Upper lobe of right lung (tissue), 1 donor: ENCODE data around the gene LTB. TPM values are rescaled to one million over a fixed set of nuclear protein-coding genes. Genes with fewer than 3 reads are reported as not detected.

ENCODE experiments used
- ATAC-seq: fragments of 200-7000 bp; cut with Tn5 transposase; one replicate; pipeline ENCODE4 v1.9.1; 2020; ENCODE audit warnings: mild to moderate bottlenecking, moderate library complexity
- DNase-seq: peaks from one replicate; pipeline ENCODE4 v3.0.0-alpha.2; 2020
- H3K27ac ChIP-seq: fragments of 200-600 bp; one replicate; pipeline ENCODE4 v1.8.0; 2022
- H3K27me3 ChIP-seq: fragments of 200-600 bp; one replicate; pipeline ENCODE4 v1.8.0; 2022; ENCODE audit warnings: mild to moderate bottlenecking
- H3K36me3 ChIP-seq: fragments of 200-600 bp; one replicate; pipeline ENCODE4 v1.8.0; 2022
- H3K4me1 ChIP-seq: fragments of 200-600 bp; one replicate; pipeline ENCODE4 v1.8.0; 2022
- H3K4me3 ChIP-seq: fragments of 200-600 bp; one replicate; pipeline ENCODE4 v1.8.0; 2022; ENCODE audit warnings: mild to moderate bottlenecking
- H3K9me3 ChIP-seq: fragments of 200-600 bp; one replicate; pipeline ENCODE4 v1.8.0; 2022
- intact Hi-C: fragments of 100-400 bp; cut with DNase I; formaldehyde crosslinking; loops from one replicate; pipeline ENCODE4 v1.11.0; 2022
- total RNA-seq: library from RNA; stranded (reverse); fragmentation: NEBNext Ultra II Directional; extraction: Animal tissue kit (Norgen Biotek cat#: 25700); gene quantifications from one replicate; pipeline ENCODE4 v1.2.1, GENCODE V29; 2021
- TF ChIP-seq, protein P1 (sequence below): fragments of 200-600 bp; IDR thresholded peaks from one replicate; pipeline ENCODE4 v1.8.0; 2022; ENCODE audit warnings: antibody characterized with exemption
- donor health status: DM: no; HTN: yes; CAD: no; lungs with severe emphysema.

Gene LTB
- total RNA-seq, 1 donor from 2014 or later, result 6.2 TPM

DNA sequence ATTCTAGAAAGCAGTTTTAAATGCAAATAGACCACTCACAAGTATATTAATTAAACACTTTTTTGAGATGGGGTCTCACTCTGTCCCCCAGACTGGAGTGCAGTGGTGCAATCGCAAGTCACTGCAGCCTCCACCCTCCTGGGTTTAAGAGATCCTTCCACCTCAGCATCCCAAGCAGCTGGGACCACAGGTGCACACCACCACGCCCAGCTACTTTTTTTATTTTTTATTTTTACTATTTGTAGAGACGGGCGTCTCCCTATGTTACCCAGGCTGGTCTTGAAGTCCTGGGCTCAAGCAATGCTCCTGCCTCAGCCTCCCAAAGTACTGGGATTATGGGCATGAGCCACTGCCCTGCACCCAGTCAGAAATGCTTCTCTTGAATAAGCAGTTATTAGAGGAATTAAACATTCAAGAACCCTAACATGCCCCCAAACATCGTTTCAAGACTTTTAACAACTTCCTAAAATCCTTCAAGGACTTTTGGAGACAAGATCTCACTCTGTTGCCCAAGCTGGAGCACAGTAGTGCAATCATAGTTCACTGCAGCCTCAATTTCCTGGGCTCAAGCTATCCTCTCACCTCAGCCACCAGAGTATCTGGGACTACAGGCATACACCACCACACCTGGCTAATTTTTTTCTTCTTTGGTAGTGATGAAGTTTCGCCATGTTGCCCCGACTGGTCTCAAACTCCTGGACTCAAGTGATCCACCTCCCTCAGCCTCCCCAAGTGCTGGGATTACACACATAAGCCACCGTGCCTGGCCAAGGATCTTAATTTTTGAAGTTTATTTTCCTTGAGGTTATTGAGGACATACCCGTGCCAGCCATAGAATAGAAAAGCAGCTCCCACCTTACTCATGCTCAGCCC, 50.2 kb downstream of the LTB start:
- no peaks in the 10 kb centered on the region for H3K4me1 ChIP-seq
- no peak for DNase-seq
- H3K27ac ChIP-seq, result no peak overlapping the region
- ATAC-seq, result no peak
- no peak overlapping the region for H3K4me3 ChIP-seq
- intact Hi-C loops, result no loop called here
- H3K27me3 ChIP-seq, result no peaks in the 10 kb centered on the region
- TF ChIP-seq, protein P1, sequence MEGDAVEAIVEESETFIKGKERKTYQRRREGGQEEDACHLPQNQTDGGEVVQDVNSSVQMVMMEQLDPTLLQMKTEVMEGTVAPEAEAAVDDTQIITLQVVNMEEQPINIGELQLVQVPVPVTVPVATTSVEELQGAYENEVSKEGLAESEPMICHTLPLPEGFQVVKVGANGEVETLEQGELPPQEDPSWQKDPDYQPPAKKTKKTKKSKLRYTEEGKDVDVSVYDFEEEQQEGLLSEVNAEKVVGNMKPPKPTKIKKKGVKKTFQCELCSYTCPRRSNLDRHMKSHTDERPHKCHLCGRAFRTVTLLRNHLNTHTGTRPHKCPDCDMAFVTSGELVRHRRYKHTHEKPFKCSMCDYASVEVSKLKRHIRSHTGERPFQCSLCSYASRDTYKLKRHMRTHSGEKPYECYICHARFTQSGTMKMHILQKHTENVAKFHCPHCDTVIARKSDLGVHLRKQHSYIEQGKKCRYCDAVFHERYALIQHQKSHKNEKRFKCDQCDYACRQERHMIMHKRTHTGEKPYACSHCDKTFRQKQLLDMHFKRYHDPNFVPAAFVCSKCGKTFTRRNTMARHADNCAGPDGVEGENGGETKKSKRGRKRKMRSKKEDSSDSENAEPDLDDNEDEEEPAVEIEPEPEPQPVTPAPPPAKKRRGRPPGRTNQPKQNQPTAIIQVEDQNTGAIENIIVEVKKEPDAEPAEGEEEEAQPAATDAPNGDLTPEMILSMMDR, result no peak
- no peaks in the 10 kb centered on the region for H3K9me3 ChIP-seq
- peaks cover 77% of the 10 kb centered on the region for H3K36me3 ChIP-seq

DNA sequence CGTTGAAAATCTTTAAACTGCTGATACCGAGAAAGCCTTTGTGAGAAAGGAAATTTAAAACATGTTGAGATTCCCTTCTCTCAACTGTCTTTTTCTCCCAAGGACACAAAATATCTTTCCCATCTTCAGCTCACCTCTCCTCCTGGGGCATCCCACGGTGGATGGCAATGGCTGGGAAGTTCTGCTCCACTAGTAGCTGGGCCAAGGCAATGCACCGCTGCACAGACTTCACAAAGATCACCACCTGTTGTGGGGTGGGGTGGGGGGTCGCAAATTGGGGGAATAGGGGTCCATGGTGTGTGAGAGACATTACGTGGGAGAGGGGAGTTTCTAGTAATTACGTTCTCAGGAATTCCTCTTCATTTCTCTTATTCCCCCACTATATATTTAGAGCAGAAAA, 51.1 kb downstream of the LTB start:
- no peak overlapping the region for H3K4me3 ChIP-seq
- H3K4me1 ChIP-seq, result peaks cover 7% of the 10 kb centered on the region
- no peaks in the 10 kb centered on the region for H3K27me3 ChIP-seq
- TF ChIP-seq, protein P1, result no peak
- peaks cover 68% of the 10 kb centered on the region for H3K36me3 ChIP-seq
- DNase-seq (no peak), ATAC-seq (no peak)
- no peak overlapping the region for H3K27ac ChIP-seq
- no peaks in the 10 kb centered on the region for H3K9me3 ChIP-seq
- intact Hi-C loops, result no loop called here

DNA sequence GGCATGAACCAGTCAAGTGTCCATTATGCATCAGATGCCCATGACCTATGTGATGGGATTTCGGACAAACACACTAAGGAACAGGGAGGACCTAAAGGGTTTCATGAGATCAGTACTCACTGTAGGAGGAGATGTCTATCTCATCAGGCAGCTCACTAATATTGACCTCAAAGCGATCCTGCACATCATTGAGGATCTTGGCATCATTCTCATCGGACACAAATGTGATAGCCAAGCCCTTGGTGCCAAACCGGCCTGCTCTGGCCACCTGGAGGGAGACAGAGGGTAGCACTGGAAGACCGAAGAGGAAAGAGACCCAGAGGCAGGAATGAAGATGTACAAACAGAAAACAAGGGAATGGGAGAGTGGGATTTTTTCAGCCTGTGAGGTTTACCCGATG, 51.6 kb downstream of the LTB start:
- H3K27ac ChIP-seq, result no peak overlapping the region
- intact Hi-C loops, result no loop called here
- H3K4me3 ChIP-seq, result no peak overlapping the region
- DNase-seq (no peak), ATAC-seq (no peak)
- peaks cover 63% of the 10 kb centered on the region for H3K36me3 ChIP-seq
- H3K27me3 ChIP-seq, result no peaks in the 10 kb centered on the region
- no peaks in the 10 kb centered on the region for H3K9me3 ChIP-seq
- H3K4me1 ChIP-seq, result peaks cover 7% of the 10 kb centered on the region
- TF ChIP-seq, protein P1, result no peak

Other genes starting within 250 kb of the LTB start
- 2,632 TPM for gene HLA-B, start 225.2 kb downstream of the LTB start, total RNA-seq
- 36.6 TPM for gene MICA, start 178.8 kb downstream of the LTB start, total RNA-seq
- 8.2 TPM for gene MICB, start 84.3 kb downstream of the LTB start, total RNA-seq
- gene MCCD1, start 53.5 kb downstream of the LTB start, total RNA-seq, result not detected
- 241 TPM for gene DDX39B, start 40.4 kb downstream of the LTB start, total RNA-seq
- 0.75 TPM for gene ATP6V1G2, start 35.8 kb downstream of the LTB start, total RNA-seq
- 22.6 TPM for gene NFKBIL1, start 34.8 kb downstream of the LTB start, total RNA-seq
- gene LTA, start 10.1 kb downstream of the LTB start, total RNA-seq, result 0.46 TPM
- gene TNF, start 6.9 kb downstream of the LTB start, total RNA-seq, result 2.4 TPM
- gene LST1, start 3.9 kb upstream of the LTB start, total RNA-seq, result 68.1 TPM
- gene NCR3, start 10.6 kb upstream of the LTB start, total RNA-seq, result 1.8 TPM
- 55.3 TPM for gene AIF1, start 32.8 kb upstream of the LTB start, total RNA-seq
- 138 TPM for gene PRRC2A, start 38.3 kb upstream of the LTB start, total RNA-seq
- gene BAG6, start 70.2 kb upstream of the LTB start, total RNA-seq, result 238 TPM
- gene APOM, start 73.5 kb upstream of the LTB start, total RNA-seq, result 2.6 TPM
- 25.6 TPM for gene C6orf47, start 78.4 kb upstream of the LTB start, total RNA-seq
- 13.9 TPM for gene GPANK1, start 82.6 kb upstream of the LTB start, total RNA-seq
- gene CSNK2B, start 83.7 kb upstream of the LTB start, total RNA-seq, result 114 TPM
- gene LY6G5B, start 87.6 kb upstream of the LTB start, total RNA-seq, result 12.6 TPM
- gene LY6G5C, start 98.6 kb upstream of the LTB start, total RNA-seq, result 3.4 TPM
- gene ABHD16A, start 120.9 kb upstream of the LTB start, total RNA-seq, result 55.8 TPM
- gene LY6G6F, start 124.4 kb upstream of the LTB start, total RNA-seq, result not detected
- gene LY6G6D, start 132.9 kb upstream of the LTB start, total RNA-seq, result not detected
- gene LY6G6C, start 139.3 kb upstream of the LTB start, total RNA-seq, result not detected
- 1.1 TPM for gene MPIG6B, start 140.9 kb upstream of the LTB start, total RNA-seq
- 71.2 TPM for gene DDAH2, start 146.9 kb upstream of the LTB start, total RNA-seq
- gene CLIC1, start 154.1 kb upstream of the LTB start, total RNA-seq, result 286 TPM
- 11.2 TPM for gene MSH5, start 157.6 kb upstream of the LTB start, total RNA-seq
- gene SAPCD1, start 180.2 kb upstream of the LTB start, total RNA-seq, result 2.6 TPM
- 3.4 TPM for gene VWA7, start 194.9 kb upstream of the LTB start, total RNA-seq
- gene VARS1, start 213.3 kb upstream of the LTB start, total RNA-seq, result 53.0 TPM
- gene LSM2, start 224.5 kb upstream of the LTB start, total RNA-seq, result 30.8 TPM
- gene HSPA1L, start 232.9 kb upstream of the LTB start, total RNA-seq, result 2.0 TPM
- 150 TPM for gene HSPA1A, start 233.1 kb upstream of the LTB start, total RNA-seq
- gene HSPA1B, start 245.3 kb upstream of the LTB start, total RNA-seq, result 112 TPM